ENCODE measurements around the gene SYNE3.

The SYNE3 gene

DNA sequence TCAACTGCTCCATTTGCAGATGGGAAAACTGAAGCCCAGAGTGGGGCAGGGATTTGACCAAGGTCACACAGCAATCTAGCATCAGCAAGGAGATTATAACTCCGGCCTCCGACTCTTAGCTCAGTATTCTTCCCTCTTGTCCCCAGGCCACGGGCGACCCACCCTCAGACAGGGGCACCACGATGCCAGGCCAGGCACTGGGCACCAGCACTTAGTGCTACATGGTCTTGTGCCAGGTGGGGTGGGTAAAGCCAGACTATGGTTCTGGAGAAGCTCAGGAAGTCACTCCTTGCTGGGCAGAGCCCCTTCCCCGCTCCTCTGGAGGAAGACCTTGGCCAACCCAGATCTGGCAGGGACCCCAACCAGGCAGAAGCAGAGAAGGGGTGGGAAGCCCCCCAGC, 41.5 kb downstream of the SYNE3 start:
- H3K9me3 Mint-ChIP-seq, result no peaks in the 10 kb centered on the region
- H3K36me3 Mint-ChIP-seq (ENCODE audit: insufficient read depth), result peaks cover 24% of the 10 kb centered on the region
- H3K4me3 Mint-ChIP-seq, result no peak overlapping the region
- no peaks in the 10 kb centered on the region for H3K27me3 Mint-ChIP-seq
- H3K27ac Mint-ChIP-seq (ENCODE audit: low read depth), result peak overlapping the region; percentile 32
- DNase-seq (ENCODE audit: low spot score in 2 of 2) (no peak), ATAC-seq (replicated peaks; ENCODE audit: extremely low read depth, poor library complexity, severe bottlenecking) (no peak)
- peaks cover 6% of the 10 kb centered on the region for H3K4me1 Mint-ChIP-seq

DNA sequence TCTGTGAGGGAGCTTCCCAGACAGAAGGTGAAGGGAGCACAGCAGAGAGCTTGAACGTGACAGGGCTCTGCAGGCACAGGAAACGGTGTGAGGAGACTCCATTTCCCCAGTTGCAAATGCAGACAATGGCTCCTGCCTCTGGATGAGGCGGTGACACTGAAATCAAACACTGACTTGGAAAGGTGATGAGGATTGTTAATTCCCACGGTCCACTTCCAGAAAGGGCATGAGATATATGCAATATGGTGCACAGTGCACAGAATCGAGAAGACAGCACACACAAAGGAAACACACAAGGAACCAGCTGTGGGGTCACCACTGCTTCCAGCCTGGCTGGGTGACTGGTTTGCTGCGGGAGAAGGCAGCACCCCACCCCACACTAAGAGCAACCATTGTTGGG, 42.0 kb downstream of the SYNE3 start:
- Mint-ChIP-seq H3K4me1 (peaks cover 2% of the 10 kb centered on the region), H3K9me3 (no peaks in the 10 kb centered on the region), H3K27me3 (no peaks in the 10 kb centered on the region), H3K36me3 (ENCODE audit: insufficient read depth) (peaks cover 28% of the 10 kb centered on the region), H3K27ac (ENCODE audit: low read depth) (peak overlapping the region; percentile 32), H3K4me3 (no peak overlapping the region)
- ATAC-seq (replicated peaks; ENCODE audit: extremely low read depth, poor library complexity, severe bottlenecking), result no peak
- DNase-seq (ENCODE audit: low spot score in 2 of 2), result no peak

DNA sequence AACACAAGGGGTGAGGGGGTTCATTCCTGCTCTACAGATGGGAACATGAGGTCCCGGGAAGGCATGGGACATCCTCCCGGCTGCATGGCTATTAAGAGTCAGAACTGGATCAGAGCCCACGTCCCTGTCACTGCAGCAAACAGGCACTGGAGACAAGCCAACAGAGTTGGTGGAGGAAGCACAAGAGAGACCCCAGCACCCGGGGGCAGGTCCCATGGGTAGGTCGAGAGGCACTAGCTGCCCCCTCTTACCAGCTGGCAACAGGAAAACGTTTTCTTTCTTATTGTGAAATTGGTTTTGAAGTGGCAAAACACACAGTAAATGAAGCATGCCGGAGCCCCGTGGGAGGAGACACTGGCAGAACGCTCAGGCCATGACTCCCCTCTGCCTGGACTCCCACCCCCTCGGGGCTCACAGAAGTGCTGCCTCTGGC, 43.6 kb downstream of the SYNE3 start:
- DNase-seq (ENCODE audit: low spot score in 2 of 2), result no peak
- no peaks in the 10 kb centered on the region for H3K27me3 Mint-ChIP-seq
- H3K27ac Mint-ChIP-seq (ENCODE audit: low read depth), result peak overlapping the region; percentile 32
- H3K4me1 Mint-ChIP-seq, result no peaks in the 10 kb centered on the region
- no peaks in the 10 kb centered on the region for H3K9me3 Mint-ChIP-seq
- no peak for ATAC-seq (replicated peaks; ENCODE audit: extremely low read depth, poor library complexity, severe bottlenecking)
- H3K36me3 Mint-ChIP-seq (ENCODE audit: insufficient read depth), result peaks cover 28% of the 10 kb centered on the region
- H3K4me3 Mint-ChIP-seq, result no peak overlapping the region

GRCh38 chr14:95471476-95471875, 45.0 kb downstream of the SYNE3 start:
- no peak for ATAC-seq (replicated peaks; ENCODE audit: extremely low read depth, poor library complexity, severe bottlenecking)
- Mint-ChIP-seq H3K36me3 (ENCODE audit: insufficient read depth) (peaks cover 31% of the 10 kb centered on the region), H3K27me3 (no peaks in the 10 kb centered on the region), H3K4me3 (no peak overlapping the region), H3K27ac (ENCODE audit: low read depth) (peak overlapping the region; percentile 70), H3K4me1 (no peaks in the 10 kb centered on the region), H3K9me3 (no peaks in the 10 kb centered on the region)
- DNase-seq (ENCODE audit: low spot score in 2 of 2), result no peak

DNA sequence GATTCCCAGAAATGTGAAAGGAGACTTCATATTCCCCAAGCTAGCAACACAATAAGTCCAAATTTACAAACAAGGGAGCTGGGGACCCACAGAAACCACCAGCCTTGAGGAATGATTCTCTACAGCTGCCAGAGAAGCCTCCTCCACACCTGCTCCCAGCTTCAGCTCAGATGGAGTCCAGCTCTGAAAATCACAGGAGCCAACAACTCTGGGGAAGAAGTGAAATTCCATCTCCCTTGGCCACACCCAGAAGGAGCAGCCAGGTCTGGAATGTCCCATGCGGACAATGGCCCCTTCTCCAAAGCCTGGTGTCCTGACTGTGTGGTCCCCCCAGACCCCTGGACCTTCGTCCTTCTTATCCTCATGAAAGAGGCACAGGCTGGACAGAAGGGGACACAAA, 45.4 kb downstream of the SYNE3 start:
- Mint-ChIP-seq H3K9me3 (no peaks in the 10 kb centered on the region), H3K27ac (ENCODE audit: low read depth) (peak overlapping the region; percentile 70), H3K4me3 (no peak overlapping the region), H3K4me1 (no peaks in the 10 kb centered on the region), H3K36me3 (ENCODE audit: insufficient read depth) (peaks cover 30% of the 10 kb centered on the region), H3K27me3 (no peaks in the 10 kb centered on the region)
- DNase-seq (ENCODE audit: low spot score in 2 of 2) (no peak), ATAC-seq (replicated peaks; ENCODE audit: extremely low read depth, poor library complexity, severe bottlenecking) (no peak)

- Mint-ChIP-seq H3K36me3 (ENCODE audit: insufficient read depth) (peaks cover 27% of the 10 kb centered on the region), H3K27ac (ENCODE audit: low read depth) (peak overlapping the region; percentile 16), H3K4me1 (peaks cover 13% of the 10 kb centered on the region), H3K27me3 (no peaks in the 10 kb centered on the region), H3K4me3 (no peak overlapping the region), H3K9me3 (no peaks in the 10 kb centered on the region)
- ATAC-seq (replicated peaks; ENCODE audit: extremely low read depth, poor library complexity, severe bottlenecking), result no peak
- DNase-seq (ENCODE audit: low spot score in 2 of 2), result no peak
Observed at GRCh38 chr14:95469134-95469481, 47.3 kb downstream of the SYNE3 start.

DNA sequence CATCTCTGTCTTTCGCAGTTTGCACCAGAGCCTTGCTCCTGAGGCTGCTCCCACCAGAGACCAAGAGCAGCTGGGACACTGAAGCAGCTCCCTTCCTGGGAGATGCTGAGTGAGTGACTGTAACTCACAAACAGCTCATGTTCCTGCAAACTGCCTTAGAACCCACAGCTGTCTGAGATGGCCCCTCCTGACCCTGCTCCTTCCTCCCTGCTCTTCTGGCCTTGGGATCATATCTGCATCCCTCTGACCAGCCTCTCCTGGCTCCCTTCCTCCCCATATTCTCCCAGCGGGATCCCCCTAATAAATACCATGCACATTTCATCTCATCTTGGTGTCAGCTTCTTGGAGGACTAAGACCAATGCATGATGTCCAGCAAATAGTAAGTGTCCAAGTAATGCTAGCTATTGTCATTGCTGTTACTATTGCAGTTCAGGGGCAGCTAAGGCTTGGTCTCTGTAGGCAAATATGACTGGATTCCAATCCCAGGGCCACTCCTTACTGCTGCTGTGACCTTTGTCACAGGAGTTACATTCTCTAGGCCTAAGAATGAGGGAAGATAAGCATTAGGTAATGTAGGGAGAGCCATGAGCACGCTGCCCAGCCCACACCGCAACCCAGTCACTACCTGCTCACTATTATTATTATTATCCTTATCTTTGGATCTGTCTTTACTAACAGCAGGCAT, 47.9 kb downstream of the SYNE3 start:
- Mint-ChIP-seq H3K27ac (ENCODE audit: low read depth) (peak overlapping the region; percentile 16), H3K4me3 (no peak overlapping the region), H3K4me1 (peaks cover 18% of the 10 kb centered on the region), H3K27me3 (no peaks in the 10 kb centered on the region), H3K9me3 (no peaks in the 10 kb centered on the region), H3K36me3 (ENCODE audit: insufficient read depth) (peaks cover 24% of the 10 kb centered on the region)
- no peak for ATAC-seq (replicated peaks; ENCODE audit: extremely low read depth, poor library complexity, severe bottlenecking)
- DNase-seq (ENCODE audit: low spot score in 2 of 2), result no peak

GRCh38 chr14:95467657-95468056, 48.8 kb downstream of the SYNE3 start:
- Mint-ChIP-seq H3K27me3 (no peaks in the 10 kb centered on the region), H3K9me3 (no peaks in the 10 kb centered on the region), H3K4me3 (no peak overlapping the region), H3K27ac (ENCODE audit: low read depth) (no peak overlapping the region), H3K36me3 (ENCODE audit: insufficient read depth) (peaks cover 23% of the 10 kb centered on the region), H3K4me1 (peaks cover 27% of the 10 kb centered on the region)
- no peak for ATAC-seq (replicated peaks; ENCODE audit: extremely low read depth, poor library complexity, severe bottlenecking)
- no peak for DNase-seq (ENCODE audit: low spot score in 2 of 2)

GRCh38 chr14:95467232-95467631, 49.2 kb downstream of the SYNE3 start:
- DNase-seq (ENCODE audit: low spot score in 2 of 2) (no peak), ATAC-seq (replicated peaks; ENCODE audit: extremely low read depth, poor library complexity, severe bottlenecking) (no peak)
- H3K27me3 Mint-ChIP-seq, result no peaks in the 10 kb centered on the region
- H3K27ac Mint-ChIP-seq (ENCODE audit: low read depth), result no peak overlapping the region
- H3K36me3 Mint-ChIP-seq (ENCODE audit: insufficient read depth), result peaks cover 23% of the 10 kb centered on the region
- H3K4me3 Mint-ChIP-seq, result no peak overlapping the region
- peaks cover 31% of the 10 kb centered on the region for H3K4me1 Mint-ChIP-seq
- no peaks in the 10 kb centered on the region for H3K9me3 Mint-ChIP-seq

Data from central memory CD8-positive, alpha-beta T cell (primary cell).